HEK293 (cell line): ENCODE data around the gene A4GALT.

Source experiments
- CTCF ChIA-PET: fragments of 350-600 bp; formaldehyde crosslinking; extraction: SDS; loops from one replicate; lab custom pipeline; 2021; ENCODE audit warnings: antibody characterized with exemption; lab: Yijun Ruan, JAX
- POLR2A ChIA-PET: fragments of 300-600 bp; formaldehyde crosslinking; extraction: SDS; loops from one replicate; lab custom pipeline; 2020; ENCODE audit warnings: antibody characterized with exemption, inconsistent platforms; lab: Yijun Ruan, JAX
- H3K27ac ChIP-seq: fragments of 200-500 bp; sonication (Bioruptor generic); 2 replicates; pipeline ENCODE4 v1.5.1; 2014; ENCODE audit warnings: low read depth, low read length, control low read depth, inconsistent platforms; ENCODE audit errors: extremely low read depth
- H3K36me3 ChIP-seq, 2 experiments: fragments of 200-500 bp in 1 of 2; sonication (Bioruptor generic) in 1 of 2; 1 replicate in 1 of 2; 2 replicates in 1 of 2; pipeline ENCODE4 v1.5.1; 2014 to 2017; ENCODE audit warnings: inconsistent platforms in 2 of 2, low read length in 2 of 2; ENCODE audit not compliant: control insufficient read depth in 2 of 2, insufficient read depth in 1 of 2
- H3K4me1 ChIP-seq: fragments of 200-500 bp; sonication (Bioruptor generic); 2 replicates; pipeline ENCODE4 v1.5.1; 2014; ENCODE audit warnings: mild to moderate bottlenecking, low read length, inconsistent platforms; ENCODE audit not compliant: control insufficient read depth, insufficient read depth
- H3K4me3 ChIP-seq: 2 replicates; pipeline ENCODE4 v1.5.1; 2011; ENCODE audit warnings: low read depth, mild to moderate bottlenecking, control low read depth, low read length, moderate library complexity
- H3K9me3 ChIP-seq: fragments of 200-500 bp; sonication (Bioruptor generic); 2 replicates; pipeline ENCODE4 v1.5.1; 2014; ENCODE audit warnings: low read depth, low read length, inconsistent platforms; ENCODE audit not compliant: control insufficient read depth, insufficient read depth
- GLIS1 ChIP-seq: fragments of 450-650 bp; formaldehyde crosslinking; IDR thresholded peaks from 2 replicates; pipeline ENCODE4 v1.5.1; 2016; ENCODE audit warnings: missing biosample characterization, missing genetic modification characterization
- GLIS2 ChIP-seq: fragments of 450-650 bp; formaldehyde crosslinking; IDR thresholded peaks from 2 replicates; pipeline ENCODE4 v1.5.1; 2016; ENCODE audit warnings: missing biosample characterization, missing genetic modification characterization
- IKZF3 ChIP-seq: fragments of 450-650 bp; IDR thresholded peaks from 2 replicates; pipeline ENCODE4 v1.5.0; 2018; ENCODE audit warnings: missing biosample characterization, mild to moderate bottlenecking, missing genetic modification characterization, moderate library complexity
- KLF1 ChIP-seq: fragments of 450-650 bp; formaldehyde crosslinking; IDR thresholded peaks from 2 replicates; pipeline ENCODE4 v1.5.1; 2016; ENCODE audit warnings: missing biosample characterization, missing genetic modification characterization
- SCRT2 ChIP-seq: fragments of 450-650 bp; formaldehyde crosslinking; IDR thresholded peaks from 2 replicates; pipeline ENCODE4 v1.5.1; 2016; ENCODE audit warnings: missing biosample characterization, missing genetic modification characterization
- WT1 ChIP-seq: fragments of 450-650 bp; formaldehyde crosslinking; IDR thresholded peaks from 2 replicates; pipeline ENCODE4 v1.5.1; 2016; ENCODE audit warnings: missing biosample characterization, missing genetic modification characterization
- ZBTB48 ChIP-seq: fragments of 450-650 bp; formaldehyde crosslinking; IDR thresholded peaks from 2 replicates; pipeline ENCODE4 v1.5.1; 2016; ENCODE audit warnings: missing biosample characterization, missing genetic modification characterization
- ZIC2 ChIP-seq: fragments of 450-650 bp; formaldehyde crosslinking; IDR thresholded peaks from 2 replicates; pipeline ENCODE4 v1.5.1; 2016; ENCODE audit warnings: missing biosample characterization, missing genetic modification characterization
- ZNF248 ChIP-seq: fragments of 450-650 bp; formaldehyde crosslinking; IDR thresholded peaks from 2 replicates; pipeline ENCODE4 v1.5.1; 2017; ENCODE audit warnings: missing biosample characterization, missing genetic modification characterization
- ZNF335 ChIP-seq: fragments of 450-650 bp; formaldehyde crosslinking; conservative IDR thresholded peaks from 2 replicates; pipeline ENCODE4 v1.5.1; 2016; ENCODE audit warnings: missing biosample characterization, missing genetic modification characterization
- ZNF341 ChIP-seq: fragments of 450-650 bp; formaldehyde crosslinking; IDR thresholded peaks from 2 replicates; pipeline ENCODE4; 2016; ENCODE audit warnings: low read depth, missing biosample characterization, missing genetic modification characterization
- ZNF423 ChIP-seq: fragments of 450-650 bp; formaldehyde crosslinking; IDR thresholded peaks from 2 replicates; pipeline ENCODE4 v1.5.1; 2016; ENCODE audit warnings: missing biosample characterization, missing genetic modification characterization
- ZNF473 ChIP-seq: fragments of 450-650 bp; formaldehyde crosslinking; IDR thresholded peaks from 2 replicates; pipeline ENCODE4 v1.5.1; 2017; ENCODE audit warnings: missing biosample characterization, missing genetic modification characterization
- ZNF558 ChIP-seq: fragments of 450-650 bp; formaldehyde crosslinking; IDR thresholded peaks from 2 replicates; pipeline ENCODE4 v1.5.1; 2016; ENCODE audit warnings: missing biosample characterization, missing genetic modification characterization
- ZNF561 ChIP-seq: fragments of 450-650 bp; IDR thresholded peaks from 2 replicates; pipeline ENCODE4 v1.5.1; 2018; ENCODE audit warnings: missing biosample characterization, missing genetic modification characterization, borderline replicate concordance
- ZNF596 ChIP-seq: fragments of 450-650 bp; IDR thresholded peaks from 2 replicates; pipeline ENCODE4 v1.5.0; 2018; ENCODE audit warnings: missing biosample characterization, mild to moderate bottlenecking, missing genetic modification characterization, moderate library complexity
- ZNF600 ChIP-seq: fragments of 450-650 bp; formaldehyde crosslinking; IDR thresholded peaks from 2 replicates; pipeline ENCODE4 v1.5.1; 2016; ENCODE audit warnings: missing biosample characterization, missing genetic modification characterization
- ZNF843 ChIP-seq: fragments of 450-650 bp; formaldehyde crosslinking; IDR thresholded peaks from 2 replicates; pipeline ENCODE4 v1.5.1; 2016; ENCODE audit warnings: missing biosample characterization, missing genetic modification characterization
- ZSCAN5A ChIP-seq: fragments of 450-650 bp; formaldehyde crosslinking; IDR thresholded peaks from 2 replicates; pipeline ENCODE4 v1.5.1; 2016; ENCODE audit warnings: missing biosample characterization, missing genetic modification characterization
- TF ChIP-seq, protein P1 (sequence below): fragments of 450-650 bp; formaldehyde crosslinking; IDR thresholded peaks from 2 replicates; pipeline ENCODE4 v1.5.1; 2016; ENCODE audit warnings: missing biosample characterization, missing genetic modification characterization
- TF ChIP-seq, protein P2 (sequence below): fragments of 450-650 bp; formaldehyde crosslinking; IDR thresholded peaks from 2 replicates; pipeline ENCODE4 v1.5.1; 2017; ENCODE audit warnings: missing biosample characterization, missing genetic modification characterization

The A4GALT gene

GRCh38 chr22:42648017-42648367 lies 72.7 kb downstream of the A4GALT start:
- Histone ChIP-seq H3K4me3 (peak overlapping the region; percentile 72), H3K27ac (no peak overlapping the region), H3K9me3 (no peaks in the 10 kb centered on the region), H3K4me1 (peaks cover 22% of the 10 kb centered on the region), H3K36me3 (no peaks in the 10 kb centered on the region)
- ChIA-PET POLR2A (interaction anchor here (1.3 kb wide), 1 partner anchor 33 kb away, joined by 5 read pairs; the partner anchor contains the start of gene POLDIP3), CTCF (interaction anchor here (0.6 to 3.1 kb wide), 2 partner anchors 10 to 26 kb away, joined by 3 to 18 read pairs; no protein-coding TSS in a partner anchor)
- no peak for TF ChIP-seq ZNF248
- no peak for TF ChIP-seq ZNF561 (tag by site-specific recombination)
- no peak for TF ChIP-seq ZNF341 (tag by site-specific recombination)

DNA sequence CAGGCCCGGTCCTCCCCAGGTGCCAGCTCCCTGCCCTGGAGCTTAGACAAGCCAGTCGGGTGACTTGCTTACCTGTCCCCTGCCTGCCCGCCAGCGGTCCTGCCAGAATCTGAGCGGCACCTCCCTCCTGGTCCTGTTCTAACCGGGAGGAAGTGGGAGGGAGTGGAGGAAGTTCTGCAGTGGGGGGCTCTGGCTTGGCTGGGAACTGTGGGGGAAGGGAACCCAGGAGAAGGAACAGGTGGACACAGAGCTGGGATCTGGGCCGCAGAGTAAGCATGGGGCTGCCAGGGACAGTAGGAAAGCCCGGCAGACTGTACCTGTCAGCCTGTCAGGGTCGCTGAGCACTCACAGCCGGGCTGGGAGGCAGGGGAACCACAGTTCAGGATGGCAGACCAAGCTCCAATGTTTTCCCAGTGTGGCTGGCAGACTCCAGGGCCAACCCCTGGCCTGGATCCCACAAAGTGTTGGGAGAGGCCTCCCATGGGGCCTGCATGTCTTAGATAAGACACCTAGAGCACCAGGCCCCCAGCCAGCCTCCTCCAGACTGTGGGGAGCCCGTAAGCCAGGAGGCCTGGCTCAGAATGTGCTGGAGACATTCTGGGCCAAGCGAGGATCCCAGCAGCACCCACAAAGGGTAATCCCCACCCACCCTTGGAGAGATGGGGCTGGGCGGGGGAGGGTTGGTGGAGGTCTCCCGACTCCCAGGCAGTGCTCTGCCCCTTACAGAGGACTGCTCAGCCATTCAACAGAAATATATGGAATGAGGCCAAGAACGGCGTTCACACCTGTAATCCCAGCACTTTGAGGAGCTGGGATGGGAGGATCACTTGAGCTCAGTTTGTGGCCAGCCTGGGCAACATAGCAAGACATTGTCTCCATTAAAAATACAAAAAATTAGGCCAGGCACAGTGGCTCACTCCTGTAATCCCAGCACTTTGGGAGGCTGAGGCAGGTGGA lies 73.8 kb downstream of the A4GALT start:
- H3K27ac ChIP-seq = peak overlapping the region; percentile 43; the same call in 1 of the 2 replicates
- CTCF ChIA-PET = interaction anchor here (0.6 to 3.1 kb wide), 3 partner anchors 25 to 273 kb away, joined by 3 to 18 read pairs (median 3); no protein-coding TSS in a partner anchor
- H3K9me3 ChIP-seq = no peaks in the 10 kb centered on the region
- no peak overlapping the region for H3K4me3 ChIP-seq
- no peaks in the 10 kb centered on the region; a peak in 1 of 3 replicates for H3K36me3 ChIP-seq
- H3K4me1 ChIP-seq = peaks cover 22% of the 10 kb centered on the region
- POLR2A ChIA-PET = interaction anchor here (0.6 to 1.3 kb wide), 3 partner anchors 10 to 343 kb away, joined by 3 to 5 read pairs (median 4); partner anchors contain the start of gene POLDIP3
- no peak for TF ChIP-seq WT1 (tag by site-specific recombination)
- TF ChIP-seq ZNF248 = no peak
- TF ChIP-seq ZNF558 = no peak
- peak; percentile 62 for TF ChIP-seq ZNF335 (tag by site-specific recombination)
- TF ChIP-seq ZNF473 (tag by site-specific recombination) = no peak
- TF ChIP-seq IKZF3 (tag by site-specific recombination) = no peak
- TF ChIP-seq ZNF596 = no peak
- no peak for TF ChIP-seq ZSCAN5A (tag by site-specific recombination)
- TF ChIP-seq ZNF600 (tag by site-specific recombination) = peak; percentile 48; the same call in 1 of the 2 replicates
- no peak for TF ChIP-seq ZNF843
- TF ChIP-seq, protein P1, sequence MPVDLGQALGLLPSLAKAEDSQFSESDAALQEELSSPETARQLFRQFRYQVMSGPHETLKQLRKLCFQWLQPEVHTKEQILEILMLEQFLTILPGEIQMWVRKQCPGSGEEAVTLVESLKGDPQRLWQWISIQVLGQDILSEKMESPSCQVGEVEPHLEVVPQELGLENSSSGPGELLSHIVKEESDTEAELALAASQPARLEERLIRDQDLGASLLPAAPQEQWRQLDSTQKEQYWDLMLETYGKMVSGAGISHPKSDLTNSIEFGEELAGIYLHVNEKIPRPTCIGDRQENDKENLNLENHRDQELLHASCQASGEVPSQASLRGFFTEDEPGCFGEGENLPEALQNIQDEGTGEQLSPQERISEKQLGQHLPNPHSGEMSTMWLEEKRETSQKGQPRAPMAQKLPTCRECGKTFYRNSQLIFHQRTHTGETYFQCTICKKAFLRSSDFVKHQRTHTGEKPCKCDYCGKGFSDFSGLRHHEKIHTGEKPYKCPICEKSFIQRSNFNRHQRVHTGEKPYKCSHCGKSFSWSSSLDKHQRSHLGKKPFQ (tag by site-specific recombination) = peak; percentile 85
- peak; percentile 97 for TF ChIP-seq GLIS1 (tag by site-specific recombination)
- peak; percentile 71 for TF ChIP-seq ZIC2 (tag by site-specific recombination)
- no peak for TF ChIP-seq ZBTB48 (tag by site-specific recombination)
- TF ChIP-seq KLF1 = peak; percentile 39; the same call in 1 of the 2 replicates
- TF ChIP-seq SCRT2 (tag by site-specific recombination) = peak; percentile 26; the same call in 1 of the 2 replicates
- TF ChIP-seq GLIS2 (tag by site-specific recombination) = peak; percentile 40
- TF ChIP-seq, protein P2, sequence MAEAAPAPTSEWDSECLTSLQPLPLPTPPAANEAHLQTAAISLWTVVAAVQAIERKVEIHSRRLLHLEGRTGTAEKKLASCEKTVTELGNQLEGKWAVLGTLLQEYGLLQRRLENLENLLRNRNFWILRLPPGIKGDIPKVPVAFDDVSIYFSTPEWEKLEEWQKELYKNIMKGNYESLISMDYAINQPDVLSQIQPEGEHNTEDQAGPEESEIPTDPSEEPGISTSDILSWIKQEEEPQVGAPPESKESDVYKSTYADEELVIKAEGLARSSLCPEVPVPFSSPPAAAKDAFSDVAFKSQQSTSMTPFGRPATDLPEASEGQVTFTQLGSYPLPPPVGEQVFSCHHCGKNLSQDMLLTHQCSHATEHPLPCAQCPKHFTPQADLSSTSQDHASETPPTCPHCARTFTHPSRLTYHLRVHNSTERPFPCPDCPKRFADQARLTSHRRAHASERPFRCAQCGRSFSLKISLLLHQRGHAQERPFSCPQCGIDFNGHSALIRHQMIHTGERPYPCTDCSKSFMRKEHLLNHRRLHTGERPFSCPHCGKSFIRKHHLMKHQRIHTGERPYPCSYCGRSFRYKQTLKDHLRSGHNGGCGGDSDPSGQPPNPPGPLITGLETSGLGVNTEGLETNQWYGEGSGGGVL (tag by site-specific recombination) = peak; percentile 44
- TF ChIP-seq ZNF423 (tag by site-specific recombination) = peak; percentile 38; the same call in 1 of the 2 replicates
